Astrocyte (in vitro differentiated cells and primary cell): ENCODE measurements around the gene GOLPH3. TPM values are rescaled to one million over a fixed set of nuclear protein-coding genes. Genes with fewer than 3 reads are reported as not detected.

Source experiments
- DNase-seq: peaks from one replicate; pipeline ENCODE4 v3.0.0-alpha.2; 2010; ENCODE audit warnings: low read depth
- FAIRE-seq: peaks from 2 replicates; lab custom pipeline; 2011; peaks lifted over from hg19 to GRCh38; lab: Jason Lieb, UNC
- H2AFZ ChIP-seq: 2 replicates; pipeline ENCODE4 v1.6.0; 2012; ENCODE audit warnings: low read depth, low read length, inconsistent platforms
- H3K27ac ChIP-seq: 2 replicates; pipeline ENCODE4 v1.5.1; 2011; ENCODE audit warnings: low read depth, low read length, inconsistent platforms
- H3K27me3 ChIP-seq: 2 replicates; pipeline ENCODE4 v1.6.0; 2011; ENCODE audit warnings: low read length, inconsistent platforms; ENCODE audit not compliant: insufficient read depth
- H3K36me3 ChIP-seq: 2 replicates; pipeline ENCODE4 v1.5.1; 2011; ENCODE audit warnings: low read length, inconsistent platforms; ENCODE audit not compliant: insufficient read depth
- H3K4me1 ChIP-seq: 2 replicates; pipeline ENCODE4 v1.5.1; 2011; ENCODE audit warnings: low read length, inconsistent platforms; ENCODE audit not compliant: insufficient read depth
- H3K4me2 ChIP-seq: 2 replicates; pipeline ENCODE4 v1.6.0; 2012; ENCODE audit warnings: low read length, inconsistent platforms
- H3K4me3 ChIP-seq: 2 replicates; pipeline ENCODE4 v1.5.1; 2011; ENCODE audit warnings: low read depth, mild to moderate bottlenecking, low read length, inconsistent platforms; ENCODE audit not compliant: insufficient read depth
- H3K79me2 ChIP-seq: 2 replicates; pipeline ENCODE4 v1.6.0; 2012; ENCODE audit warnings: mild to moderate bottlenecking, low read length, inconsistent platforms; ENCODE audit not compliant: insufficient read depth
- H3K9ac ChIP-seq: 2 replicates; pipeline ENCODE4 v1.6.0; 2012; ENCODE audit warnings: mild to moderate bottlenecking, low read length, inconsistent platforms
- H3K9me3 ChIP-seq: 2 replicates; pipeline ENCODE4 v1.5.1; 2012; ENCODE audit warnings: low read depth, mild to moderate bottlenecking, low read length, inconsistent platforms; ENCODE audit not compliant: insufficient read depth
- H4K20me1 ChIP-seq: 2 replicates; pipeline ENCODE4 v1.6.0; 2012; ENCODE audit warnings: low read length, inconsistent platforms; ENCODE audit not compliant: insufficient read depth
- H3K27ac Mint-ChIP-seq: one replicate; pipeline ENCODE4 v1.8.0; 2021; ENCODE audit warnings: mild to moderate bottlenecking, mixed read lengths; ENCODE audit not compliant: unreplicated experiment
- H3K27me3 Mint-ChIP-seq: one replicate; pipeline ENCODE4 v1.8.0; 2021; ENCODE audit warnings: low read depth, mixed read lengths; ENCODE audit not compliant: unreplicated experiment
- H3K36me3 Mint-ChIP-seq: one replicate; pipeline ENCODE4 v1.8.0; 2021; ENCODE audit warnings: low read depth, mixed read lengths; ENCODE audit not compliant: unreplicated experiment
- H3K4me1 Mint-ChIP-seq: one replicate; pipeline ENCODE4 v1.8.0; 2021; ENCODE audit warnings: low read depth, mixed read lengths; ENCODE audit not compliant: unreplicated experiment
- H3K4me3 Mint-ChIP-seq: one replicate; pipeline ENCODE4 v1.8.0; 2021; ENCODE audit warnings: mild to moderate bottlenecking, moderate library complexity, mixed read lengths; ENCODE audit not compliant: unreplicated experiment
- H3K9me3 Mint-ChIP-seq: one replicate; pipeline ENCODE4 v1.8.0; 2021; ENCODE audit warnings: mild to moderate bottlenecking, mixed read lengths; ENCODE audit not compliant: unreplicated experiment
- EZH2 ChIP-seq: IDR thresholded peaks from 2 replicates; pipeline ENCODE4 v1.6.1; 2012; ENCODE audit warnings: mild to moderate bottlenecking, low read length, inconsistent platforms; ENCODE audit not compliant: insufficient read depth
- total RNA-seq: library from RNA; stranded (reverse); gene quantifications from 2 replicates; pipeline ENCODE4 v1.2.1, GENCODE V29; 2021
- TF ChIP-seq, protein P1 (sequence below): IDR thresholded peaks from 2 replicates; pipeline ENCODE4 v1.5.1; 2011; ENCODE audit warnings: low read depth, mild to moderate bottlenecking, inconsistent platforms, low read length, moderate library complexity; ENCODE audit not compliant: insufficient read depth

GOLPH3 gene
- total RNA-seq, 1 donor from 2014 or later = 114 TPM

DNA sequence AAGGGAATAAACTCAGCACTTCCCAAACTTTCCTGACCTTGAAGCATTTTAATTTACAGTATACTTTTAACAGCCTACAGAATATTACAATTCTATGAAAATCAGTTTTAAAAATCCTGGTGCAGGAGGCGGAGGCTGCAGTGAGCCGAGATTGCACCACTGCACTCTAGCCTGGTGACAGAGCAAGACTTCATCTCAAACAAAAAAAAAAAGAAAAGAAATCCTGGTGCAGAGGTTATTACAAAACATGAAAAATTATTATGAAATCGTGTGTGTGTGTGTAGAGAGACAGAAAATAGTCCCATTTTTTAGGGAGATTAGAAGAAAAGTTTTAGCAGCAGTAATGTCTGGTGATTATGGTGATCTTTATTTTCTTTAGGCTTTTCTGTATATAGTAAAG is 26.9 kb downstream of the GOLPH3 start:
- Mint-ChIP-seq H3K4me3 (no peak overlapping the region), H3K27me3 (no peaks in the 10 kb centered on the region), H3K4me1 (peaks cover 28% of the 10 kb centered on the region), H3K36me3 (no peaks in the 10 kb centered on the region), H3K27ac (peak overlapping the region; percentile 38), H3K9me3 (no peaks in the 10 kb centered on the region)
- Histone ChIP-seq H3K9ac (no peak overlapping the region), H3K4me1 (peaks cover 7% of the 10 kb centered on the region), H3K79me2 (peaks cover 89% of the 10 kb centered on the region), H2AFZ (no peak overlapping the region), H3K4me2 (no peak overlapping the region), H3K36me3 (no peaks in the 10 kb centered on the region), H3K27me3 (no peaks in the 10 kb centered on the region), H3K4me3 (no peak overlapping the region), H3K9me3 (no peaks in the 10 kb centered on the region), H3K27ac (no peak overlapping the region), H4K20me1 (peaks cover 85% of the 10 kb centered on the region)
- FAIRE-seq (no peak), DNase-seq (no peak)
- TF ChIP-seq, protein P1, sequence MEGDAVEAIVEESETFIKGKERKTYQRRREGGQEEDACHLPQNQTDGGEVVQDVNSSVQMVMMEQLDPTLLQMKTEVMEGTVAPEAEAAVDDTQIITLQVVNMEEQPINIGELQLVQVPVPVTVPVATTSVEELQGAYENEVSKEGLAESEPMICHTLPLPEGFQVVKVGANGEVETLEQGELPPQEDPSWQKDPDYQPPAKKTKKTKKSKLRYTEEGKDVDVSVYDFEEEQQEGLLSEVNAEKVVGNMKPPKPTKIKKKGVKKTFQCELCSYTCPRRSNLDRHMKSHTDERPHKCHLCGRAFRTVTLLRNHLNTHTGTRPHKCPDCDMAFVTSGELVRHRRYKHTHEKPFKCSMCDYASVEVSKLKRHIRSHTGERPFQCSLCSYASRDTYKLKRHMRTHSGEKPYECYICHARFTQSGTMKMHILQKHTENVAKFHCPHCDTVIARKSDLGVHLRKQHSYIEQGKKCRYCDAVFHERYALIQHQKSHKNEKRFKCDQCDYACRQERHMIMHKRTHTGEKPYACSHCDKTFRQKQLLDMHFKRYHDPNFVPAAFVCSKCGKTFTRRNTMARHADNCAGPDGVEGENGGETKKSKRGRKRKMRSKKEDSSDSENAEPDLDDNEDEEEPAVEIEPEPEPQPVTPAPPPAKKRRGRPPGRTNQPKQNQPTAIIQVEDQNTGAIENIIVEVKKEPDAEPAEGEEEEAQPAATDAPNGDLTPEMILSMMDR = no peak

DNA sequence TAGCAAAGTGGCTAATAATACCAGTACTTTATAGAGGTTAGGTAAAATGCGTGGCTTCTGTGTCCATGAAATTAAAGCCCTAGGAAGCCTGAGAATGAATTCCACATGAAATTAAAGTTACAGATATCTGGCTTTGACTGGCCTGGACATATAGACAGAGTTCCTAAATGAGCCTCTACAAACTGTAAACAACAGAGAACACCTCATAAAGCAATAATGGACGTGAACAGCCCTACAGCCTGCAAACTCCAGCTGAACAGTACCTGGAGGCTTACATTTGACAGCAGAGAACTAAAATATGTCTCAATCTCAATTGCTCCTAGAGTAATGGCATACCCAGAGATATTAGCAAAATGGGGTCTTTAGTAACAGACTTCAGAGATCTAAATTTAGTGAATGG is 28.7 kb downstream of the GOLPH3 start:
- Histone ChIP-seq H3K27ac (no peak overlapping the region), H3K9me3 (no peaks in the 10 kb centered on the region), H3K27me3 (no peaks in the 10 kb centered on the region), H2AFZ (no peak overlapping the region), H3K79me2 (peaks cover 82% of the 10 kb centered on the region), H3K4me1 (peaks cover 7% of the 10 kb centered on the region), H3K4me3 (no peak overlapping the region), H4K20me1 (peaks cover 78% of the 10 kb centered on the region), H3K4me2 (no peak overlapping the region), H3K36me3 (no peaks in the 10 kb centered on the region), H3K9ac (no peak overlapping the region)
- FAIRE-seq (no peak), DNase-seq (no peak)
- Mint-ChIP-seq H3K27ac (no peak overlapping the region), H3K4me1 (peaks cover 25% of the 10 kb centered on the region), H3K27me3 (no peaks in the 10 kb centered on the region), H3K9me3 (no peaks in the 10 kb centered on the region), H3K36me3 (peaks cover 5% of the 10 kb centered on the region), H3K4me3 (no peak overlapping the region)
- TF ChIP-seq, protein P1 = no peak
- TF ChIP-seq EZH2 = no peak

DNA sequence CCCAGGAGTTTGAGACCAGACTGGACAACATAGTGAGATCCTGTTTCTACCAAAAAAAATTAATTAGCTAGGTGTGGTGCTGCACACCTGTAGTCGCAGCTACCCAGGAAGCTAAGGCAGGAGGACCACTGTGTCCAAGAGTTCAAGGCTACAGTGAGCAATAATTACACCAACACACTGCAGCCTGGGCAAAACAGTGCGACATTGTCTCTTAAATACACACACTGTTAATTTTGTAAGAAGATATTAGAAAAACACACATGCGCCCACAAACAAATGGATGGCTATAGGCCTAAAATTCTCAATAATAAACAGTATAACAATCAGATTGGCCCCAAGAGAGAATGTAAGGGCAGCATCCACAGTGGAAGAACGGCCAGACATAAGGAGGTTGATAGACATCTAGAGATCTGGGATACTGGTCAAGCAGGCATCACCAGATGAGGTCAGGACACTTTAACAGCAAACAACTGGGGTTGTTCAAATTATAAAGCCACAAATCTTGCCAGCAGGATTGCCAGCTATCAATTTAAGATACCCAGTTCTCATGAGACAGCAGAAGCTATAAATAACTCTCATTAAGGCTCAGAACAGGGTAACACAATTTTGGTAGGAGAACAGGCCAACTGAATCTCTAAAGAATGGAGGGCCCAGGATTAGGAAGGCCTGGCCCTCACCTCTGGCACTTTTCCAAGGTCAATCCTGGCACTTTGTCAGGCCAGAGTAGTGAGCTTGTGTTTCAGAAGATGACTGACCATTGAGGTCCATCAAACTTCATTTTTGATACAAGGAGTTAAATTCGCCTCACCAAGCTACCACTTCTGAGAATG is 29.5 kb downstream of the GOLPH3 start:
- H3K79me2 ChIP-seq = peaks cover 82% of the 10 kb centered on the region
- no peaks in the 10 kb centered on the region for H3K27me3 ChIP-seq
- peak overlapping the region; percentile 16 for H3K4me3 Mint-ChIP-seq
- FAIRE-seq (no peak), DNase-seq (no peak)
- peaks cover 25% of the 10 kb centered on the region for H3K4me1 Mint-ChIP-seq
- peaks cover 5% of the 10 kb centered on the region for H3K36me3 Mint-ChIP-seq
- H3K4me1 ChIP-seq = peaks cover 7% of the 10 kb centered on the region
- no peak overlapping the region for H3K9ac ChIP-seq
- H3K9me3 Mint-ChIP-seq = no peaks in the 10 kb centered on the region
- H4K20me1 ChIP-seq = peaks cover 78% of the 10 kb centered on the region
- no peak overlapping the region for H3K27ac ChIP-seq
- H3K36me3 ChIP-seq = no peaks in the 10 kb centered on the region
- peak overlapping the region; percentile 7 for H3K27ac Mint-ChIP-seq
- TF ChIP-seq EZH2 = no peak
- TF ChIP-seq, protein P1 = no peak
- H2AFZ ChIP-seq = no peak overlapping the region
- no peak overlapping the region for H3K4me2 ChIP-seq
- no peaks in the 10 kb centered on the region for H3K9me3 ChIP-seq
- no peak overlapping the region for H3K4me3 ChIP-seq
- no peaks in the 10 kb centered on the region for H3K27me3 Mint-ChIP-seq
